ENCODE data around the gene ZNF846.
"Not testable (repeated sequence)": the region's sequence is repeated elsewhere in the genome, so short reads cannot be mapped to it uniquely, and the experiment has no call there.

The ZNF846 gene

DNA sequence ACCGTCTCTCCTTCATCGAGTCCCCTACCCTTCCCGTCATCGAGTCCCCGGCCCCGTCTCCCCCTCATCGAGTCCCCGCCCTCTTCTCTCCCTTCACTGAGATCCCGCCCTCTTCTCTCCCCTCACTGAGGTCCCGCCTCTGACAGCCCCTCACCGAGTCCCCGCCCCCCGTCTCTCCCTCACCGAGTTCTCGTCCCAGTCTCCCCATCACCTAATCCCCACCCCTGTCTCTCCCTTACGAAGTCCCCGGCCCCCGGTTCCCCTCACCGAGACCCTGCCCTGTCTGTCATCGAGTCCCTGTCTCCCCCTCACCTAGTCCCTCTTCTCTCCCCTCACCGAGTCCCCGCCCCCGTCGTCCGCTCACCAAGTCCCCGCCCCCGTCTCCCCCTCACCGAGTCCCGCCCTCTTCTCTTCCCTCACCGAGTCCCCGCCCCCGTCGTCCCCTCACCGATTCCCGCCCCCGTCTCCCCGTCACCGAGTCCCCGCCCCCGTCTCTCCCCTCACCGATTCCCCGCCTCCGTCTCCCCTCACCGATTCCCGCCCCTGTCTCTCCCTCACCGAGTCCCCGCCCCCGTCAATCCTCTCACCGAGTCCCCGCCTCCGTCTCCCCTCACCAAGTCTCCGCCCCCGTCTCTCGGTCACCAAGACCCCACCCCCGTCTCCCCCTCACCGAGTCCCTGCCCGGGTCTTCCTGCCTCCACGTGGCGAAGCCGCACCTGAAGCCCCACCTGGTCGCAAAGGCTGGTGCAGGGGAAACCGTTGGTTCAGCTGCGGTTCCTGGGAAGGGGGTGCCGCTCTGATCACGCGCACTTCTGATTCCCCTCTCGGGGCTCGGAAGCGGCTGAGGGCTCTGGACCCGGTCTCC lies 23.9 kb upstream of the ZNF846 start:
- FAIRE-seq (no peak), DNase-seq (ENCODE audit: insufficient read length) (peak; percentile 67)
- TF ChIP-seq POLR2AphosphoS5 (IDR thresholded peaks at IDR 0.05; ENCODE audit: low read depth, low read length) (no peak), POLR2A (IDR thresholded peaks at IDR 0.05; ENCODE audit: low read depth, low read length) (no peak), TAF1 (IDR thresholded peaks at IDR 0.05; ENCODE audit: borderline replicate concordance, low read depth, low read length) (no peak)

- DNase-seq (ENCODE audit: insufficient read length): peak; percentile 71
- no peak for TF ChIP-seq TAF1 (IDR thresholded peaks at IDR 0.05; ENCODE audit: borderline replicate concordance, low read depth, low read length)
- TF ChIP-seq POLR2AphosphoS5 (IDR thresholded peaks at IDR 0.05; ENCODE audit: low read depth, low read length): no peak
- no peak for TF ChIP-seq POLR2A (IDR thresholded peaks at IDR 0.05; ENCODE audit: low read depth, low read length)
- peak; percentile 85 for FAIRE-seq
These were observed 23.1 kb upstream of the ZNF846 start for GRCh38 chr19:9791552-9792205.

DNA sequence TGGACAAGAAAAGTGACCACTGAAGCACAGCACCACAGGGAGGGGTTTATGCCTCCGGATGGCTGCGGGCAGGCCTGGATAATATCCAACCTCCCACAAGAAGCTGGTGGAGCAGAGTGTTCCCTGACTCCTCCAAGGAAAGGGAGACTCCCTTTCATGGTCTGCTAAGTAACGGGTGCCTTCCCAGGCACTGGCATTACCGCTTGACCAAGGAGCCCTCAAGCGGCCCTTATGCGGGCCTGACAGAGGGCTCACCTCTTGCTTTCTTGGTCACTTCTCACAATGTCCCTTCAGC lies 22.5 kb upstream of the ZNF846 start:
- DNase-seq (ENCODE audit: insufficient read length); FAIRE-seq: not testable (repeated sequence)

DNA sequence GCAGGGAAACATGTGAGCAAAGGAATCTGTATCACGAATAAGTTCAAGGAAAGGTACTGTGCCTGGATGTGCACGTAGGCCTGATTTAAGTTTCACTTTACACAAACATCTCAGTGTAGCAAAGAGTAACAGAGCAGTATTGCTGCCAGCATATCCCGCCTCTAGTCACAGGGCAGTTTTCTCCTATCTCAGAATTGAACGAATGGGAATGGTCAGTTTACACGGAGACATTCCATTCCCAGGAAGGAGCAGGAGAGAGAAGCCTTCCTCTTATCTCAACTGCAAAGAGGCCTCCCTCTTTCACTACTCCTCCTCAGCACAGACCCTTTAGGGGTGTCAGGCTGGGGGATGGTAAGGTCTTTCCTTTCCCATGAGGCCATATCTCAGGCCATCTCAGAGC lies 21.0 kb upstream of the ZNF846 start:
- FAIRE-seq; DNase-seq (ENCODE audit: insufficient read length): not testable (repeated sequence)

DNA sequence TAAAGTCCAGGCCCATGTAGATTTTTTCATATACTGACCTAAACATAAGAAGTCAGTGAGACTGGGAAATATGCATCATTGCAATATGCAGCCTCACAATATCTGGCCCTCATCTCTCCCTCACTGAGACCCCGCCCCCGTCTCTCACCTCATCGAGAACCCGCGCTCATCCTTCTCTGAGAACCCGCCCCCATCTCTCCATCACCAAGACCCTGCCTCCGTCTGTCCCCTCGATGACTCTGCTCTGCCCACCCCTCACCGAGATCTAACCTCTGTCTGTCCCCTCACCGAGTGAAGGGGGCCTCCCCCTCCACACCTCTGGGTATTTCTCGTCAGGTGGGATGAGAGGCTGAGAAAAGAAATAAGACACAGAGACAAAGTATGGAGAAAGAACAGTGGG lies 20.5 kb upstream of the ZNF846 start:
- DNase-seq (ENCODE audit: insufficient read length) (no peak), FAIRE-seq (no peak)
- TF ChIP-seq POLR2A (IDR thresholded peaks at IDR 0.05; ENCODE audit: low read depth, low read length): no peak

- DNase-seq (ENCODE audit: insufficient read length); FAIRE-seq: not testable (repeated sequence)
These were observed 20.1 kb upstream of the ZNF846 start for GRCh38 chr19:9788604-9789003.

DNA sequence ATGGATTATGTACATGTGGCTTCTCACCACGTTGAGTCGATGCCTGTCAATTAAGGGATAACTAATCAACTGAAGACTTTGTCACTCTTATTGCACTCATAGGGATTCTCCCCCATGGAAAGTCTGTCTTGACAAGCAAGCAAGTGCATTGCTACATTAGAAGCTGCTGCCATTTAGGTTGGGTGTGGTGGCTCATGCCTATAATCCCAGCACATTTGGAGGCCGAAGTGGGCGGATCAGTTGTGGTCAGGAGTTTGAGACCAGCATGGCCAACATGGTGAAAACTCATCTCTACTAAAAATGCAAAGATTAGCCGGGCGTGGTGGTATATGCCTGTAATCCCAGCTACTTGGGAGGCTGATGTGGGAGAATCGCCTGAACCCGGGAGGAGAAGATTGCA lies 18.3 kb upstream of the ZNF846 start:
- TF ChIP-seq TAF1 (IDR thresholded peaks at IDR 0.05; ENCODE audit: borderline replicate concordance, low read depth, low read length) (no peak), POLR2A (IDR thresholded peaks at IDR 0.05; ENCODE audit: low read depth, low read length) (no peak), POLR2AphosphoS5 (IDR thresholded peaks at IDR 0.05; ENCODE audit: low read depth, low read length) (no peak)
- FAIRE-seq: no peak
- no peak for DNase-seq (ENCODE audit: insufficient read length)

GRCh38 chr19:9786342-9786741 lies 17.8 kb upstream of the ZNF846 start:
- TF ChIP-seq POLR2AphosphoS5 (IDR thresholded peaks at IDR 0.05; ENCODE audit: low read depth, low read length): no peak
- no peak for TF ChIP-seq TAF1 (IDR thresholded peaks at IDR 0.05; ENCODE audit: borderline replicate concordance, low read depth, low read length)
- no peak for TF ChIP-seq POLR2A (IDR thresholded peaks at IDR 0.05; ENCODE audit: low read depth, low read length)
- DNase-seq (ENCODE audit: insufficient read length) (no peak), FAIRE-seq (no peak)

DNA sequence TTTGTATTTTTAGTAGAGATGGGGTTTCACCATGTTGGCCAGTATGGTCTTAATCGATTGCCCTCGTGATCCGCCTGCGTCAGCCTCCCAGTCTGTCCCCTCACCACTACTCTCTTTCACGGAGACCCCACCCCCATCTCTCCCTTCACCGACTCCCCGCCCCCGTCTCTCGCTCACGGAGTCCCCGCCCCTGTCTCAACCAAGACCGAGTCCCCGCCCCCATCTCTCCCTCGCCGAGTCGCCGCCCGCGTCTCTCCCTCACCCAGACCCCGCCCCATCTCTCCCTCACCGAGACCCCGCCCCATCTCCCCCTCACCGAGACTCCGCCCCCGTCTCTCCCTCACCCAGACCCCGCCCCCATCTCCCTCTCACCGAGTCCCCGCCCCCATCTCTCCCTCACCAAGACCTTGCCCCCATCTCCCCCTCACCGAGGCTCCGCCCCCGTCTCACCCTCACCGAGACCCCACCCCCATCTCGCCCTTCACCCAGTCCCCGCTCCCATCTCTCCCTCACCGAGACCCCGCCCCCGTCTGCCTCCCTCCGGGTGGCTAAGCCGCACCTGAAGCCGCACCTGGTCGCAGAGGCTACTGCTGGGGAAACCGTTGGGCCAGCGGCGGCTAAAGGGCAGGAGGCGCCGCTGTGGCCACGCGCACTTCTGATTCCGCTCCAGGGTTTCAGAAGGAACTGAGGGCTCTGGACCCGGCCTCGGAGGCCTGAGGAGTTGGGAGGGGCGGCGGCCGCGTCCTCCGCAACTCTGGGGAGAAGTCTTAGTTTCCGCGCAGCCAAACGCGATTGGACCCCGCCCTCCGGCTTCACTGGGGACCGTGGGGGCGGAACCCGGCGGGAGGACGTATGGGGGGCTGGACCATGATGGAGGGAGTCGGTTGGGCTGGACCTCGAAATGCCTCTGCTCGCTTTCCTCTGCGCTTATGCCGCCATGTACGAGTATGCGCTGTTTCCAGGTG lies 17.1 kb upstream of the ZNF846 start:
- peak; percentile 80 for DNase-seq (ENCODE audit: insufficient read length)
- peak; percentile 94 for FAIRE-seq
- TF ChIP-seq TAF1 (IDR thresholded peaks at IDR 0.05; ENCODE audit: borderline replicate concordance, low read depth, low read length) (no peak), POLR2A (IDR thresholded peaks at IDR 0.05; ENCODE audit: low read depth, low read length) (peak; percentile 25; the same call in 1 of the 2 replicates), POLR2AphosphoS5 (IDR thresholded peaks at IDR 0.05; ENCODE audit: low read depth, low read length) (no peak)

GRCh38 chr19:9784163-9784496 lies 15.6 kb upstream of the ZNF846 start:
- not testable (repeated sequence) for FAIRE-seq; DNase-seq (ENCODE audit: insufficient read length)

DNA sequence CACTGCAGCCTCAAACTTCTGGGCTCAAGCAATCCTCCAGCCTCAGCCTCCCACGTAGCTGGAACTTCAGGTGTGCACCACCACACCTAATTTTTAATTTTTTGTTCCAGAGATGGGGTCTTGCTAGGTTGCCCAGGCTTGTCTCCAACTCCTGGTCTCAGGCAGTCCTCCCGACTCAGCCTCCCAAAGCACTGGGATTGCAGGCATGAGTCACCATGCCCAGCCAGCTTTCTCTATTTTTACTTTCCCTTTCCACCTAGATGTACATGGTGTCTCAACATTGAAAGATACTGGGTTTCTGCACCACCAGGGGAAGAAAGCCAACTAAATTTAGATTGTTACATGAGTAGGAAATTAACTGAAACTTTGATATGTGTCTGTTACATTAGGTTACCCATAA lies 13.8 kb upstream of the ZNF846 start:
- DNase-seq (ENCODE audit: insufficient read length) (no peak), FAIRE-seq (no peak)
- no peak for TF ChIP-seq POLR2AphosphoS5 (IDR thresholded peaks at IDR 0.05; ENCODE audit: low read depth, low read length)
- TF ChIP-seq POLR2A (IDR thresholded peaks at IDR 0.05; ENCODE audit: low read depth, low read length): no peak
- TF ChIP-seq TAF1 (IDR thresholded peaks at IDR 0.05; ENCODE audit: borderline replicate concordance, low read depth, low read length): no peak

Data from GM12892 (cell line).